GM12864 (cell line): ENCODE data around the gene SNX19.

Experiments
- DNase-seq: peaks from one replicate; pipeline ENCODE4 v3.0.0-alpha.2; 2011; ENCODE audit warnings: low read depth
- H3K4me3 ChIP-seq: 2 replicates; pipeline ENCODE4 v1.5.1; 2011; ENCODE audit warnings: mild to moderate bottlenecking, low read depth, low read length, control low read depth
- TF ChIP-seq, protein P1 (sequence below): IDR thresholded peaks from 2 replicates; pipeline ENCODE4 v1.5.1; 2011; ENCODE audit warnings: low read depth, mild to moderate bottlenecking, moderate library complexity, low read length, control low read depth, inconsistent platforms; ENCODE audit errors: missing control alignments

SNX19 gene

DNA sequence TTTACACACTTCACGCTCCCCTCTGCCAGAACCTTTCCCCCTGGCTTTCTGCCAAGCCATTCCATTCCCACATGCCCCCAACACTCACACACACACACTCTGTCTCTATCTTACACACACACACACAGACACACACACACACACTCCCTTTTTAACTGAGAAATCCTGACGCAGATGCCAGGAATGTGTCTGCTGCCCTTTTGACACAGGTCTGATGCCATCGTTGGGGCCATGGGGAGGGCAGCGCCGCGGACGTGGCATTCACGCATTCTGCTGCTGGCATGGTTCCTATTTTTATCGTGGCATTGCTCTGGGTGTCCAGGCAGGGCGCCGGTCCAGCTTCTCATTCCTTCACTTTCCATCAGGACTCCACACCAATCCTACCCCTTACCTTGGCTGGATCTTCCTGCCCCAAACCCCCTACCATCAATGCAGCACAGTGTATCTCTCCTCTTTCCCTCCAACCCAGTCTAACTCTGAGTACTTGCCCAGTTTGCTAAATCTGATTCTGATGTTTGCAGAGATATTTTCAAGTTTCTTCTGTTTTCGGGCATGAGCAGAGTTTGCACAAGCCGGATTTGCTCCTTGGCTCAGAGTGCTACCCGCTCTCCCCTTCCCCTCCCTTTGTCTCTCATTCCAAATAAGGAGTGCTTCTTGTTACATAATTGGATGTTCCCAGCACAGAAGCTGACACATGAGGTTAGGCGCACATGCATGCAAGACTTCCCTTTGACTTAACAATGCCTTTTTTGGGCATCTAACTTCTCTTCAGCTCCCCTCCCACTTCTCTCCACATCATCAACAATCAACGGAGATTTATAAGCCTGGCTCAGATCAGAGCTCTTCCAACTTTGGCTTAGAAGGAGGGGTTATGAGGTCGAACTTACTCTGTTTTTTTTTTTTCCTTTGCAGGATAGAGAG, 18.8 kb downstream of the SNX19 start:
- TF ChIP-seq, protein P1, sequence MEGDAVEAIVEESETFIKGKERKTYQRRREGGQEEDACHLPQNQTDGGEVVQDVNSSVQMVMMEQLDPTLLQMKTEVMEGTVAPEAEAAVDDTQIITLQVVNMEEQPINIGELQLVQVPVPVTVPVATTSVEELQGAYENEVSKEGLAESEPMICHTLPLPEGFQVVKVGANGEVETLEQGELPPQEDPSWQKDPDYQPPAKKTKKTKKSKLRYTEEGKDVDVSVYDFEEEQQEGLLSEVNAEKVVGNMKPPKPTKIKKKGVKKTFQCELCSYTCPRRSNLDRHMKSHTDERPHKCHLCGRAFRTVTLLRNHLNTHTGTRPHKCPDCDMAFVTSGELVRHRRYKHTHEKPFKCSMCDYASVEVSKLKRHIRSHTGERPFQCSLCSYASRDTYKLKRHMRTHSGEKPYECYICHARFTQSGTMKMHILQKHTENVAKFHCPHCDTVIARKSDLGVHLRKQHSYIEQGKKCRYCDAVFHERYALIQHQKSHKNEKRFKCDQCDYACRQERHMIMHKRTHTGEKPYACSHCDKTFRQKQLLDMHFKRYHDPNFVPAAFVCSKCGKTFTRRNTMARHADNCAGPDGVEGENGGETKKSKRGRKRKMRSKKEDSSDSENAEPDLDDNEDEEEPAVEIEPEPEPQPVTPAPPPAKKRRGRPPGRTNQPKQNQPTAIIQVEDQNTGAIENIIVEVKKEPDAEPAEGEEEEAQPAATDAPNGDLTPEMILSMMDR: no peak
- no peak for DNase-seq
- no peak overlapping the region for H3K4me3 ChIP-seq

DNA sequence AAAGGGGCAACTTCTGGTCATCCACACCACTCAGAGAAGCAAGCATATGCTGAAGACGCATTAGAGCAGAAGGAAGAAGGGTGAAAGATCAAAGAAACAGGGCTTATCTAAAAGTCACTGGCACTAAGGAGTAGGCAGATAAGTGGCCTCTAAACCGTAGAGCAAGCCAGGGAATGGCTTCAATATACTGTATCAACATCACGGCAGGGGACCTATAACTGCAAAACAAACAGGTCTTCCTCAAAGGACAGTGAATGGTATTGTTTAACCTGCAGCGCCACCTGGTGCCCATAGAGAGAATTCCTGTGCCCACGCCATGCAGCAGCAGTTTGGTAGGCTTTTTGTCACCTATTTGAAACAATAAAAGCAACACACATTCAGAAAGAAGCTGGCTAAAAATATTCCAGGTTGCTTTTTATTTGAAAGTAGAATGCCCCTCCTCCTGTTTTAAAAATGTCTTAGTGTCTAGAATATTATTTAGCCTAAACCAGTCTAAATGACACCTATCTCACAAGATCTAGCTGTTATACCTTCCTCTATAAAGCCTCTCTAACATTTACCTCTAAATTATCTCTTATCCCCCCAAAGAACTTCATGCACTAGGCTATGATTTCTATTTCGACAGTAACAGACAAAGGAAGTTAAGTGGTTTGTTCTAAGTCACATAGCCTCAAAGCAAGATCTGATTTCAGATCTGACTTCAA, 21.8 kb downstream of the SNX19 start:
- TF ChIP-seq, protein P1: peak; percentile 88
- peak; percentile 18 for DNase-seq
- no peak overlapping the region for H3K4me3 ChIP-seq

DNA sequence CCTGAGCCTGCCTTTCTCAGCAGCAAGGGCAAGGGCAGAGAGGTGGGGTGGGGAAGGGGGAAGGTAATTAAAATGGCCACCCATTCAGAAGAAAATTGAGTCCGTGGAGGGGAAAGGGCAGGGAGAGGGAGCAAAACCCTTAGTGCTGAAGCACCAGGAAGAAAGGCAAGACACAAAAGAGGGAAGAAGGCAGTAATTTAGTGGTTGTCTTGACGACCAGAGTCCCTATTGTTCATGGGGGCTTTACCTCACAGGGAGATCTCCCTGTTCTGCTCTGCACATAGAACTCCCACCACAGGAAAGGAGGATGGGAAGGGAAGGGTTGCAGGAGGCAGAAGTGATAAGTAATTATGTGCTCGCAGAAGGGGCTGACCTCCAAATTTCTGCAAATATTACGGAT, 23.4 kb downstream of the SNX19 start:
- TF ChIP-seq, protein P1: no peak
- H3K4me3 ChIP-seq: no peak overlapping the region
- DNase-seq: no peak

DNA sequence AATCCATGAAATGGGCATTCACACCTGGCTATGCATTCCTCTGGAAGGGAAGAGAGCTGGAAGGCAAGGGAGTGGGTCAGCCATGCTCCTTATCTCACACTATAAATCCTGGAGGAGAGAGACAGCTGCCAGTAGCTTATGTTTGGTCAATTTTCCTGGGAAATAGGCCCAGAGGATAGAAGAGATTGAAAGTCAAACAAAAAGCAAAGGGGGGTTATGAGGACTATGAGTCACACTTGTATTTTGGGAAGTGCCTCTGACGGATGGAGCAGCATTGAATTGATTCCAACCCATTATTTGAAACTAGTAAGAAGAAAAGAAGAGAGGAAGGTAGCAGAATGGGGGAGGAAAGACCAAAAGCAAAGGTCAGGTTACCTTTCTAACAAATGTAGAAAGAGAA, 25.0 kb downstream of the SNX19 start:
- no peak for DNase-seq
- H3K4me3 ChIP-seq: no peak overlapping the region
- TF ChIP-seq, protein P1: no peak

DNA sequence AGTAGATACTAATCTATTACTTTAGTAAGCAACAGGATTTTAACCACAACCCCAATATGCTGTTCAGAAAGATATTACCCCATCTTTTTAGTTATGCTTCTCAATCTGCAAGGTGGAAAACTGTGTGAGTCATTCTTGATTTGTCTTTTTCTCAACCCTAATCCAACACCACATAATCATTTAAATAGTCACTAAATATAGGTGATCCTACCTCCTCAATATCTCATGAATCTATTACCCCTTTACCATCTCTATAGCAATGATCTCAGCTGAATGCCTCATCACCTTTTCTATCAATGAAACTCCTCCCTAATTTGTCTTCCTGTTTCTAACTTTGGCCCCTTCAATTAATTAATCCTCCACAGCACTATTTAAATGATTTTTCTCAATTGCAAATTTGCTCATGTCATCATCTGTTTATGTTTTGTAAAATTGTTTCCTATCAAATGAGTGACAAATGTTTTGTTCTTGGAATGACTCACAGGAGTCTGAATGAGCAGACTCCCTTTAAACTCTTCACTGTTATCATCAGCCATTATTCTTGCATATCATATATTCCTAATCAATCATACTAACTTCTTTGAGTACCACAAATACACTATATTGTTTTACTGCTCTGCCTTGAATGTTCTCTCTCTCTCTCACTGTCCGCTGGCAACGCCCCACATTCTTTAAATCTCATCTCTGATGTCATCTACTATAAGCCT, 26.1 kb downstream of the SNX19 start:
- no peak for DNase-seq
- TF ChIP-seq, protein P1: no peak
- H3K4me3 ChIP-seq: no peak overlapping the region

DNA sequence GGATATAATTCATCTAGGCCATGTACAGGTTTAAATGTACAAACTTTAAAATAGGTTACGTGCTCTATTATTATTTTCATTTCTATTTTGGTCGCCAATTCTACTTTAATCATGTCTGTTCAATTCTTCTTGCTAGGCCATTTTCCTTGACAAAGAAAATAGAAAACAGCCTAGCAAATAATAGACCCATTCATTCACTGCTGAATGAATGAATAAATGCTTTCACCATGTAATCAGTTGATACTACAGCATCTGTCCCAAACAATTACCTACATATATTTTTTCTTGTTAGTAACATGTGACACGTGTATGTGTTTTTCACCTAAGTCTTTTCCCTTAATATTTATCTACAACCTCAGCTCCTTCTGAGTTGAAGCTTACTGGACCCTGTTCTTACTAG, 27.5 kb downstream of the SNX19 start:
- no peak overlapping the region for H3K4me3 ChIP-seq
- TF ChIP-seq, protein P1: no peak
- DNase-seq: no peak
